GM12801 (cell line): ENCODE measurements around the gene PHF1.

ENCODE experiments used
- CTCF ChIP-seq: IDR thresholded peaks from one replicate; pipeline ENCODE4 v1.5.1; 2011; ENCODE audit warnings: control low read depth; ENCODE audit not compliant: insufficient read length; ENCODE audit errors: extremely low read depth

The PHF1 gene

GRCh38 chr6:33410711-33411631 is at the start of gene PHF1:
Gene PHF1 (plus strand): TSS chr6:33411014. CDS start chr6:33412264, 1,250 bp downstream.
- no peak for TF ChIP-seq CTCF

- TF ChIP-seq CTCF = no peak
Measured at GRCh38 chr6:33367009-33367714, 43.7 kb upstream of the PHF1 start.

GRCh38 chr6:33372526-33373123 is 38.2 kb upstream of the PHF1 start:
- no peak for TF ChIP-seq CTCF

- no peak for TF ChIP-seq CTCF
Measured at GRCh38 chr6:33373960-33374910, 36.6 kb upstream of the PHF1 start.

- no peak for TF ChIP-seq CTCF
Measured at GRCh38 chr6:33375143-33375671, 35.6 kb upstream of the PHF1 start.

- TF ChIP-seq CTCF = no peak
Measured at GRCh38 chr6:33377171-33377570, 33.6 kb upstream of the PHF1 start.
